Naive thymus-derived CD8-positive, alpha-beta T cell (primary cell): ENCODE measurements around the gene BLOC1S4. TPM values are rescaled to one million over a fixed set of nuclear protein-coding genes. Genes with fewer than 3 reads are reported as not detected.
A peak's percentile ranks its signal among the peaks of the same experiment; 100 is the strongest.
"Not testable (repeated sequence)": the region's sequence is repeated elsewhere in the genome, so short reads cannot be mapped to it uniquely, and the experiment has no call there.

Experiments used
- ATAC-seq, 2 donors: fragments of 150-1000 bp; cut with Tn5 transposase in 1 of 2; sonication (Bioruptor Pico), chemical (Tn5 transposase) in 1 of 2; 1 replicate in 1 of 2; 2 replicates in 1 of 2; pipeline ENCODE4 v1.10.0; 2021; ENCODE audit warnings: mild to moderate bottlenecking in 2 of 2, moderate library complexity in 2 of 2
- POLR2A ChIA-PET: fragments of 350-600 bp; sonication (Branson Sonifier 250); formaldehyde crosslinking; loops from one replicate; lab custom pipeline; 2021; ENCODE audit warnings: antibody characterized with exemption; lab: Charles Lee
- DNase-seq, 10 donors: peaks; one replicate each; pipeline versions ENCODE4 v3.0.0 to v3.0.0-alpha.2; 2020 to 2022
- H3K27ac Mint-ChIP-seq, 10 donors: one replicate each; pipeline ENCODE4 v1.8.0; 2020 to 2022; ENCODE audit warnings: mild to moderate bottlenecking in 10 of 10, mixed read lengths in 10 of 10, moderate library complexity in 4 of 10, inconsistent platforms in 1 of 10
- H3K27me3 Mint-ChIP-seq, 5 donors: one replicate each; pipeline ENCODE4 v1.8.0; 2021 to 2022; ENCODE audit warnings: mixed read lengths in 5 of 5
- H3K36me3 Mint-ChIP-seq, 3 donors: one replicate each; pipeline ENCODE4 v1.8.0; 2020 to 2022; ENCODE audit warnings: mixed read lengths in 3 of 3, mild to moderate bottlenecking in 2 of 3, inconsistent platforms in 1 of 3
- H3K4me1 Mint-ChIP-seq, 4 donors: one replicate each; pipeline ENCODE4 v1.8.0; 2021 to 2022; ENCODE audit warnings: mixed read lengths in 4 of 4
- H3K4me3 Mint-ChIP-seq, 10 donors: one replicate each; pipeline ENCODE4 v1.8.0; 2020 to 2022; ENCODE audit warnings: mild to moderate bottlenecking in 10 of 10, mixed read lengths in 10 of 10, moderate library complexity in 6 of 10, inconsistent platforms in 1 of 10
- H3K9me3 Mint-ChIP-seq, 9 donors: one replicate each; pipeline ENCODE4 v1.8.0; 2020 to 2022; ENCODE audit warnings: mixed read lengths in 9 of 9, mild to moderate bottlenecking in 3 of 9, inconsistent platforms in 1 of 9, moderate library complexity in 1 of 9
- polyA plus RNA-seq, 3 donors: library from polyadenylated mRNA; unstranded; fragments of 300-500 nt; fragmentation: Illumina TruSeq; gene quantifications; one replicate each; pipeline ENCODE4 v1.2.3, GENCODE V29; 2021
- total RNA-seq, 8 experiments: library from RNA in 2 of 8; stranded (reverse) in 2 of 8; gene quantifications; one replicate each; pipeline ENCODE4 v1.2.3 and lab custom pipeline; 2021 to 2026

BLOC1S4 gene
- total RNA-seq (10 to 100 TPM; 38.7 to 40.0 TPM), polyA plus RNA-seq (10 to 100 TPM; 65.8 to 81.6 (median 75.4) TPM), total RNA-seq (lab: John Stamatoyannopoulos, UW) (19.7 to 36.4 (median 21.5) reads per million in 6 experiments)

GRCh38 chr4:6716018-6716911 is at the start of gene BLOC1S4:
BLOC1S4 (plus strand) TSS chr4:6716174; CDS start chr4:6716210, 36 bp downstream.
- Mint-ChIP-seq H3K27ac (peak within 1 kb of the TSS; percentile 92 to 99 (median 97)), H3K4me3 (peak within 1 kb of the TSS; percentile 84 to 98 (median 94)), H3K27me3 (peaks cover 0 to 2% (median 0%) of the 10 kb centered on the region in 5 donors), H3K9me3 (no peaks in the 10 kb centered on the region), H3K36me3 (peaks cover 0 to 10% (median 0%) of the 10 kb centered on the region in 3 donors), H3K4me1 (peaks cover 15 to 45% (median 35%) of the 10 kb centered on the region in 4 donors)
- peak; percentile 85 to 95 (median 90) for DNase-seq
- ATAC-seq, result peak; percentile 86 to 89
- POLR2A ChIA-PET, result interaction anchor here (0.7 to 17.4 kb wide), 30 partner anchors 9 to 354 kb away, joined by 3 to 437 read pairs (median 10); partner anchors contain the start of genes GRPEL1, KIAA0232, MRFAP1 and S100P

GRCh38 chr4:6668391-6668790 is 47.6 kb upstream of the BLOC1S4 start:
- ATAC-seq (no peak), DNase-seq (no peak)
- Mint-ChIP-seq H3K27ac (no peak overlapping the region), H3K4me1 (peaks cover 5 to 11% (median 7%) of the 10 kb centered on the region in 4 donors), H3K27me3 (peaks cover 0 to 8% (median 0%) of the 10 kb centered on the region in 5 donors), H3K36me3 (peaks cover 0 to 14% (median 2%) of the 10 kb centered on the region in 3 donors), H3K4me3 (no peak overlapping the region), H3K9me3 (no peaks in the 10 kb centered on the region)
- POLR2A ChIA-PET, result no interaction called here

DNA sequence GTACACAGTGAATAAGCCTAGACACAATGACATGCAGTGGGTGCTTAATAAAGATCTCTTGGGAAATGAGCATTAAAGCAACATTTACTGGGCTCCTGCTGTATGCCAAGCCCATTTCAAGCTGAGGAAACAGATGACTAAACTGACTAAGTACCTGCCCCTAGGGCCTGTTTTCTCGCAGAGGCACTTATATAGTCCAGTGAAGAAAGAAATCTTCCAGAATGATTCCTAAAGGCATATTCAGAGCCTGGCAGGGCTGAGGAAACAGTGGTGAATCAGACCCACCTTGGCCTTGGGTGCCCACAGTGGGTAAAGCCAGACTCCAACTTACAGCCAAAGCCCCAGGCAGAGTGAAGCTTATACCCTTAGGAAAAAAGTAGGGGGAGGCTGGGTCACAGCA is 44.3 kb upstream of the BLOC1S4 start:
- Mint-ChIP-seq H3K4me1 (peaks cover 27 to 38% (median 33%) of the 10 kb centered on the region in 4 donors), H3K9me3 (no peaks in the 10 kb centered on the region), H3K27me3 (peaks cover 0 to 6% (median 0%) of the 10 kb centered on the region in 5 donors), H3K36me3 (peaks cover 7 to 33% (median 12%) of the 10 kb centered on the region in 3 donors), H3K27ac (peak overlapping the region in 3 of 10 donors; percentile 25 to 37 (median 36)), H3K4me3 (peak overlapping the region in 2 of 10 donors; percentile 18 to 50)
- POLR2A ChIA-PET, result interaction anchor here (2.0 to 15.2 kb wide), 7 partner anchors 12 to 97 kb away, joined by 6 to 521 read pairs (median 27); partner anchors contain the start of genes BLOC1S4, MAN2B2, MRFAP1 and MRFAP1L1
- DNase-seq (no peak), ATAC-seq (no peak)

DNA sequence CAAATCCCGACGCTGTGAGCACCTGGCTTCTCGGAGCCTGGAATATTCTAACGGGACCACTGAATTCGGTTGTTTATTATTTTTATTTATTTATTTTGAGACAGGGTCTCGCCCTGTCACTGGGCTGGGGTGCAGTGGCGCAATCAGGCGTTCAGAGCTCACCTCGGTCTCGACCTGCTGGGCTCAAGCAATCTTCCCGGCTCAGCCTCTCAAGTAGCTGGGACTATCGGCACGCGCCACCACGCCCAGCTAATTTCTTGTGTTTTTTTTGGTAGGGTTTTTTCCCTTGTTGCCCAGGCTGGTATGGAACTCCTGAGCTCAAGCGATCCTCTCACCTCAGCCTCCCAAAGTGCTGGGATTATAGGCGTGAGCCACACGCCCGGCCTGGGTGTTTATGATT is 43.8 kb upstream of the BLOC1S4 start:
- Mint-ChIP-seq H3K4me3 (peak overlapping the region in 1 of 10 donors; percentile 18), H3K9me3 (peaks cover 0 to 2% (median 0%) of the 10 kb centered on the region in 9 donors), H3K27me3 (peaks cover 0 to 6% (median 0%) of the 10 kb centered on the region in 5 donors), H3K27ac (peak overlapping the region in 1 of 10 donors; percentile 63), H3K4me1 (peaks cover 30 to 43% (median 38%) of the 10 kb centered on the region in 4 donors), H3K36me3 (peaks cover 7 to 37% (median 12%) of the 10 kb centered on the region in 3 donors)
- POLR2A ChIA-PET, result interaction anchor here (3.3 to 15.2 kb wide), 7 partner anchors 9 to 97 kb away, joined by 11 to 521 read pairs (median 38); partner anchors contain the start of genes BLOC1S4, MAN2B2, MRFAP1 and MRFAP1L1
- DNase-seq, result no peak
- ATAC-seq, result no peak

- Mint-ChIP-seq H3K4me1 (peaks cover 32 to 48% (median 43%) of the 10 kb centered on the region in 4 donors), H3K27ac (peak overlapping the region in 7 of 10 donors; percentile 96 to 99 (median 99)), H3K4me3 (peak overlapping the region in 8 of 10 donors; percentile 78 to 100 (median 96)), H3K36me3 (peaks cover 7 to 42% (median 16%) of the 10 kb centered on the region in 3 donors)
- DNase-seq, H3K9me3 Mint-ChIP-seq, ATAC-seq, H3K27me3 Mint-ChIP-seq: not testable (repeated sequence)
- POLR2A ChIA-PET, result interaction anchor here (0.7 to 15.2 kb wide), 20 partner anchors 10 to 398 kb away, joined by 3 to 521 read pairs (median 12); partner anchors contain the start of genes BLOC1S4, GRPEL1, KIAA0232 and MAN2B2
These were observed 43.3 kb upstream of the BLOC1S4 start for GRCh38 chr4:6672541-6673190.

- POLR2A ChIA-PET, result interaction anchor here (0.7 to 15.2 kb wide), 23 partner anchors 10 to 398 kb away, joined by 3 to 521 read pairs (median 11); partner anchors contain the start of genes BLOC1S4, GRPEL1, KIAA0232 and MAN2B2
- DNase-seq, result peak in 6 of 10 donors; percentile 23 to 74 (median 59)
- H3K27me3 Mint-ChIP-seq, H3K9me3 Mint-ChIP-seq: not testable (repeated sequence)
- peaks cover 7 to 42% (median 17%) of the 10 kb centered on the region in 3 donors for H3K36me3 Mint-ChIP-seq
- peaks cover 33 to 51% (median 47%) of the 10 kb centered on the region in 4 donors for H3K4me1 Mint-ChIP-seq
- ATAC-seq, result peak; percentile 5 to 26
- H3K4me3 Mint-ChIP-seq, result peak overlapping the region; percentile 78 to 100 (median 96)
- peak overlapping the region; percentile 96 to 99 (median 99) for H3K27ac Mint-ChIP-seq
These were observed 42.7 kb upstream of the BLOC1S4 start for GRCh38 chr4:6673191-6673659.

GRCh38 chr4:6673660-6674499 is 42.1 kb upstream of the BLOC1S4 start:
- Mint-ChIP-seq H3K4me1 (peaks cover 37 to 58% (median 53%) of the 10 kb centered on the region in 4 donors), H3K9me3 (peaks cover 0 to 2% (median 0%) of the 10 kb centered on the region in 9 donors), H3K36me3 (peaks cover 7 to 48% (median 17%) of the 10 kb centered on the region in 3 donors), H3K4me3 (peak overlapping the region; percentile 78 to 100 (median 96)), H3K27me3 (peaks cover 0 to 6% (median 0%) of the 10 kb centered on the region in 5 donors), H3K27ac (peak overlapping the region; percentile 96 to 99 (median 99))
- peak; percentile 83 to 86 for ATAC-seq
- POLR2A ChIA-PET, result interaction anchor here (0.6 to 15.2 kb wide), 27 partner anchors 9 to 397 kb away, joined by 3 to 521 read pairs (median 10); partner anchors contain the start of genes BLOC1S4, GRPEL1, KIAA0232 and MAN2B2
- peak; percentile 92 to 97 (median 94) for DNase-seq

DNA sequence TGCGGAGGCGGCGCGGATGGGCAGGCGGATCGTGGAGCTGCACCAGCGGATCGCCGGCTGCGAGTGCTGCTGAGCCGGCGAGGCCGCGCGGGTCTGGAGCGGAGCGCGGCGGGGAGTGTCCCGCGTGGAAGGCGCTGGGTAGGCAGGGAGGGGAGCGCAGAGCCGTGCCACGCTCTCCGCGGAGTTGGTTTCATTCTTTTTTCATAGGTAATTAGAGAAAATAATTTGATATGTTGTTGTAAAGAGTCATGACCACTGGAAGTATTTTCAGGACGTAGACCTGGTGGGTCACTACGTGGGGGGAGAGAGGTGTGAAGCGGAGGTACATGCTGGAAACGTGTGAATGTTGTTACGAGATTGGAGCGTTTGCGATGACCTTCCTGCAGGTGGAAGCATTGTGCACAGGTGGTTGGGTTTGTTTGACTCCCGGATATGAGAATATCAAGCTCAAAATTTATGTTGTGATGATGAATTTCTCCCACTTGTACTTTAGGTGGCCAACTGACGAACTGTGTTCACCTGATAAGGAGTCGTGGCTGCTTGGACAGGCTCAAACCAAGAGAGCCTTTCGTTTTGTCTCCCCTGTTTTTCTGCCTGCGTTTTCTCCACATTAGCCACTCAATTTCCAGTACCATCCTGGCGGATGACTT is 41.3 kb upstream of the BLOC1S4 start:
- Mint-ChIP-seq H3K9me3 (peaks cover 0 to 3% (median 0%) of the 10 kb centered on the region in 9 donors), H3K27ac (peak overlapping the region; percentile 90 to 99 (median 96)), H3K27me3 (peaks cover 0 to 6% (median 0%) of the 10 kb centered on the region in 5 donors), H3K4me3 (peak overlapping the region; percentile 78 to 100 (median 96)), H3K36me3 (peaks cover 7 to 52% (median 19%) of the 10 kb centered on the region in 3 donors), H3K4me1 (peaks cover 39 to 65% (median 59%) of the 10 kb centered on the region in 4 donors)
- POLR2A ChIA-PET, result interaction anchor here (0.6 to 15.2 kb wide), 22 partner anchors 9 to 396 kb away, joined by 3 to 521 read pairs (median 12); partner anchors contain the start of genes BLOC1S4, GRPEL1, KIAA0232 and MAN2B2
- peak; percentile 45 to 49 for ATAC-seq
- peak in 9 of 10 donors; percentile 56 to 84 (median 69) for DNase-seq

- Mint-ChIP-seq H3K4me1 (peaks cover 37 to 71% (median 63%) of the 10 kb centered on the region in 4 donors), H3K27ac (peak overlapping the region; percentile 71 to 99 (median 94)), H3K9me3 (peaks cover 0 to 8% (median 0%) of the 10 kb centered on the region in 9 donors), H3K27me3 (peaks cover 0 to 6% (median 0%) of the 10 kb centered on the region in 5 donors), H3K36me3 (peaks cover 15 to 50% (median 32%) of the 10 kb centered on the region in 3 donors), H3K4me3 (peak overlapping the region; percentile 78 to 100 (median 96))
- DNase-seq (no peak), ATAC-seq (no peak)
- POLR2A ChIA-PET, result interaction anchor here (1.9 to 15.2 kb wide), 5 partner anchors 8 to 232 kb away, joined by 7 to 521 read pairs (median 165); partner anchors contain the start of genes BLOC1S4, MRFAP1, MRFAP1L1 and S100P
These were observed 39.0 kb upstream of the BLOC1S4 start for GRCh38 chr4:6676722-6677558.
